Prostate gland (tissue), 2 donors: ENCODE data around the gene MEF2D.
A peak's percentile ranks its signal among the peaks of the same experiment; 100 is the strongest.

ENCODE experiments used
- POLR2A ChIP-seq: fragments of 450-650 bp; IDR thresholded peaks from one replicate; pipeline ENCODE4 v1.6.1; 2016; ENCODE audit warnings: antibody characterized with exemption, mild to moderate bottlenecking
- POLR2AphosphoS5 ChIP-seq: sonication (generic); formaldehyde crosslinking; IDR thresholded peaks from one replicate; pipeline ENCODE4 v1.6.1; 2017; ENCODE audit warnings: antibody characterized with exemption
- TF ChIP-seq, protein P1 (sequence below), 4 experiments: fragments of 200-600 bp in 2 of 4; fragments of 450-650 bp in 2 of 4; sonication (generic) in 2 of 4; IDR thresholded peaks; 1 replicate in 3 of 4; 2 replicates in 1 of 4; pipeline ENCODE4 v1.5.1; 2016 to 2019; ENCODE audit warnings: antibody characterized with exemption in 4 of 4, mild to moderate bottlenecking in 2 of 4, moderate library complexity in 2 of 4

DNA sequence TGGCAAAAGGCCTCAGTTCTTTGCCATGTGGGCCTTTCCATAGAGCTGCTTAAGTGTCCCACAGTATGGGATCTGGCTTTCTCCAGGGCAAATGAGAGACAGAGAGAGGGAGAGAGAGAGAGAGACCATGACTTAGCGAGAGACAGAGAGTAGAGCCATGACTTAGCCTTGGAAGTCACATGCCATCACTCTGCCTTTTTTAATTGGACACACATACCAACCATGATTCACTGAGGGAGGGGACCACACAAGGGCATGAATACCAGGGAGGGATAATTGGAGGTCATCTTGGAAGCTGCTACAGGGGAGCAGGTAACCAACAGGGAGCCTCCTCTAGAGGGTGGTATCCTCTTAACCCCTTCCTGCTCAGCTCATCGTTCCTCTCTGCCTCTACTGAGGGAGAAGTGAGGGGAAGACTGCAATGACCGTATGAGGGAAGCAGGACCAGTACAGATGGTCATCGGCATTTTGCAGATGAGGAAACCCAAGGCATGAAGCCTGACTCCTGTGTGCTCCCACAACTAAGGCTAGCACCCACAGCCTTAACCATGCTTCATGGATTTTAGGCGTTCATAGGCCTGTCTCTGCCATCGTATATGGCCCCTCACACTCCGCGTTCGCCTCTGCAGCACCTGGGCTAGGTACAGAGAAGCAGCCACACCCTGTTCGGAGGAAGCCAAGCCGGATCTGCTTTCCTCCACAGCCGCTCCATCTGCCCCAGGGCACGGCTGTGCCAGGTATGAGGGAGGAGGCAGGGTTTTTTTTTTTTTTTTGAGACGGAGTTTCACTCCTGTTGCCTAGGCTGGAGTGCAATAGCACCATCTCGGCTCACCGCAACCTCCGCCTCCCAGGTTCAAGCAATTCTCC lies 38.6 kb downstream of the MEF2D start:
- TF ChIP-seq, protein P1, sequence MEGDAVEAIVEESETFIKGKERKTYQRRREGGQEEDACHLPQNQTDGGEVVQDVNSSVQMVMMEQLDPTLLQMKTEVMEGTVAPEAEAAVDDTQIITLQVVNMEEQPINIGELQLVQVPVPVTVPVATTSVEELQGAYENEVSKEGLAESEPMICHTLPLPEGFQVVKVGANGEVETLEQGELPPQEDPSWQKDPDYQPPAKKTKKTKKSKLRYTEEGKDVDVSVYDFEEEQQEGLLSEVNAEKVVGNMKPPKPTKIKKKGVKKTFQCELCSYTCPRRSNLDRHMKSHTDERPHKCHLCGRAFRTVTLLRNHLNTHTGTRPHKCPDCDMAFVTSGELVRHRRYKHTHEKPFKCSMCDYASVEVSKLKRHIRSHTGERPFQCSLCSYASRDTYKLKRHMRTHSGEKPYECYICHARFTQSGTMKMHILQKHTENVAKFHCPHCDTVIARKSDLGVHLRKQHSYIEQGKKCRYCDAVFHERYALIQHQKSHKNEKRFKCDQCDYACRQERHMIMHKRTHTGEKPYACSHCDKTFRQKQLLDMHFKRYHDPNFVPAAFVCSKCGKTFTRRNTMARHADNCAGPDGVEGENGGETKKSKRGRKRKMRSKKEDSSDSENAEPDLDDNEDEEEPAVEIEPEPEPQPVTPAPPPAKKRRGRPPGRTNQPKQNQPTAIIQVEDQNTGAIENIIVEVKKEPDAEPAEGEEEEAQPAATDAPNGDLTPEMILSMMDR (IDR thresholded peaks at IDR 0.05), result no peak
- no peak for TF ChIP-seq POLR2A
- peak; percentile 35 for TF ChIP-seq POLR2AphosphoS5
